A549 (cell line): Measurements from ENCODE around the gene UNC13C. TPM values are rescaled to one million over a fixed set of nuclear protein-coding genes. Genes with fewer than 3 reads are reported as not detected.

Source experiments
- ATAC-seq, 2 experiments: fragments of 200-7000 bp in 1 of 2; fragments of >200 bp in 1 of 2; cut with Nextera tagmentation in 1 of 2; cut with Tn5 transposase in 1 of 2; 3 replicates each; pipeline versions ENCODE4 v1.8.0 to v1.9.1; 2018 to 2020; ENCODE audit warnings: mild to moderate bottlenecking in 1 of 2, moderate library complexity in 1 of 2
- CTCF ChIA-PET: fragments of 300-600 bp; sonication (Branson Sonifier 250); formaldehyde crosslinking; extraction: SDS; loops from one replicate; lab custom pipeline; 2021; ENCODE audit warnings: antibody characterized with exemption, inconsistent platforms; lab: Yijun Ruan, JAX
- POLR2A ChIA-PET: fragments of 350-600 bp; formaldehyde crosslinking; extraction: SDS; loops from one replicate; lab custom pipeline; 2021; ENCODE audit warnings: antibody characterized with exemption, inconsistent platforms; lab: Yijun Ruan, JAX
- DNase-seq, 2 experiments: peaks; one replicate each; pipeline versions ENCODE4 v3.0.0 to v3.0.0-alpha.2; 2011 to 2016; ENCODE audit warnings: low read depth in 1 of 2, low spot score in 1 of 2
- FAIRE-seq: peaks from 2 replicates; lab custom pipeline; 2011; peaks lifted over from hg19 to GRCh38; lab: Jason Lieb, UNC
- H3K27ac ChIP-seq, 2 experiments: fragments of >200 bp; sonication (Bioruptor Twin); formaldehyde crosslinking; 3 replicates each; pipeline ENCODE4 v1.5.1; 2016 to 2017
- H3K4me1 ChIP-seq: fragments of >200 bp; sonication (Bioruptor Twin); formaldehyde crosslinking; 3 replicates; pipeline ENCODE4 v1.6.1; 2016
- H3K4me2 ChIP-seq: fragments of >200 bp; sonication (Bioruptor Twin); formaldehyde crosslinking; 3 replicates; pipeline ENCODE4 v1.6.1; 2016
- H3K4me3 ChIP-seq: fragments of >200 bp; sonication (Bioruptor Twin); formaldehyde crosslinking; 3 replicates; pipeline ENCODE4 v1.5.1; 2016
- H3K9me3 ChIP-seq: fragments of >200 bp; sonication (Bioruptor Twin); formaldehyde crosslinking; 3 replicates; pipeline ENCODE4 v1.6.1; 2016
- CBX2 ChIP-seq: fragments of 200-600 bp; sonication (generic); IDR thresholded peaks from 2 replicates; pipeline ENCODE4 v1.6.1; 2016; ENCODE audit warnings: low read depth, mild to moderate bottlenecking, borderline replicate concordance
- CEBPB ChIP-seq, 2 experiments: fragments of >200 bp in 1 of 2; sonication (Bioruptor Twin) in 1 of 2; formaldehyde crosslinking in 1 of 2; IDR thresholded peaks; 2 replicates each; pipeline ENCODE4 v1.6.1; 2012 to 2016
- CHD2 ChIP-seq: fragments of 150-350 bp; IDR thresholded peaks from 2 replicates; pipeline ENCODE4 v1.6.1; 2014; ENCODE audit warnings: low read length; ENCODE audit not compliant: partially characterized antibody
- CHD4 ChIP-seq: fragments of 200-600 bp; sonication (generic); IDR thresholded peaks from 2 replicates; pipeline ENCODE4 v1.6.1; 2016; ENCODE audit warnings: antibody characterized with exemption, mild to moderate bottlenecking, borderline replicate concordance
- CTCF ChIP-seq: fragments of >200 bp; sonication (Bioruptor Twin); formaldehyde crosslinking; IDR thresholded peaks from 3 replicates; pipeline ENCODE4 v1.5.1; 2016
- E2F6 ChIP-seq: IDR thresholded peaks from 2 replicates; pipeline ENCODE4 v1.6.1; 2012; ENCODE audit warnings: low read depth, borderline replicate concordance
- EHF ChIP-seq: fragments of 250-450 bp; sonication (Bioruptor Pico); IDR thresholded peaks from 2 replicates; pipeline ENCODE4 v1.5.0; 2020; ENCODE audit warnings: mild to moderate bottlenecking
- EHMT2 ChIP-seq: fragments of 200-600 bp; sonication (generic); IDR thresholded peaks from 2 replicates; pipeline ENCODE4 v1.6.1; 2016; ENCODE audit warnings: antibody characterized with exemption, low read depth, mild to moderate bottlenecking, moderate library complexity
- FOSL2 ChIP-seq, 2 experiments: fragments of 450-650 bp in 1 of 2; fragments of >200 bp in 1 of 2; sonication (Bioruptor Twin) in 1 of 2; formaldehyde crosslinking; IDR thresholded peaks; 2 replicates each; pipeline versions ENCODE4 v1.5.0 to v1.6.1; 2016 to 2020; ENCODE audit warnings: mild to moderate bottlenecking in 1 of 2, moderate library complexity in 1 of 2
- HOXB13 ChIP-seq: fragments of 250-450 bp; sonication (Bioruptor Pico); IDR thresholded peaks from 2 replicates; pipeline ENCODE4 v1.5.0; 2020; ENCODE audit warnings: low read depth, mild to moderate bottlenecking, moderate library complexity
- JUNB ChIP-seq: fragments of >200 bp; sonication (Bioruptor Twin); formaldehyde crosslinking; IDR thresholded peaks from 2 replicates; pipeline ENCODE4 v1.6.1; 2016
- MAZ ChIP-seq: fragments of 150-350 bp; IDR thresholded peaks from 2 replicates; pipeline ENCODE4 v1.6.1; 2014; ENCODE audit warnings: antibody characterized with exemption, low read depth, low read length, borderline replicate concordance
- MYC ChIP-seq: IDR thresholded peaks from 2 replicates; pipeline ENCODE4 v1.6.1; 2012; ENCODE audit warnings: mild to moderate bottlenecking, inconsistent platforms, low read length, improper control_type of control experiment, borderline replicate concordance
- NPAS2 ChIP-seq: fragments of 250-450 bp; sonication (Bioruptor Pico); IDR thresholded peaks from 2 replicates; pipeline ENCODE4 v1.8.0; 2022; ENCODE audit warnings: mild to moderate bottlenecking, moderate library complexity, borderline replicate concordance
- NR3C1 ChIP-seq: fragments of >200 bp; sonication (Bioruptor Twin); formaldehyde crosslinking; IDR thresholded peaks from 3 replicates; pipeline ENCODE4 v1.6.1; 2017
- PBX3 ChIP-seq: IDR thresholded peaks from 2 replicates; pipeline ENCODE4 v1.6.1; 2012
- POLR2A ChIP-seq: IDR thresholded peaks from 2 replicates; pipeline ENCODE4 v1.6.1; 2012; ENCODE audit warnings: mild to moderate bottlenecking, low read length
- RARB ChIP-seq: fragments of 250-450 bp; sonication (Bioruptor Pico); IDR thresholded peaks from 2 replicates; pipeline ENCODE4 v1.8.0; 2021; ENCODE audit warnings: mild to moderate bottlenecking, moderate library complexity
- REST ChIP-seq: fragments of 200-600 bp; sonication (generic); IDR thresholded peaks from 2 replicates; pipeline ENCODE4 v1.6.1; 2016; ENCODE audit warnings: antibody characterized with exemption, mild to moderate bottlenecking, moderate library complexity
- RNF2 ChIP-seq: fragments of 200-600 bp; sonication (generic); IDR thresholded peaks from 2 replicates; pipeline ENCODE4 v1.6.1; 2016; ENCODE audit warnings: low read depth, mild to moderate bottlenecking, antibody characterized with exemption, moderate library complexity, borderline replicate concordance
- TFCP2L1 ChIP-seq: fragments of 250-450 bp; sonication (Bioruptor Pico); IDR thresholded peaks from 2 replicates; pipeline ENCODE4 v1.5.0; 2021; ENCODE audit warnings: mild to moderate bottlenecking
- USF2 ChIP-seq: fragments of 450-650 bp; IDR thresholded peaks from 2 replicates; pipeline ENCODE4 v1.6.1; 2014; ENCODE audit warnings: antibody characterized with exemption
- ZFP36 ChIP-seq: fragments of 450-650 bp; IDR thresholded peaks from 2 replicates; pipeline ENCODE4 v1.6.1; 2014; ENCODE audit warnings: borderline replicate concordance; ENCODE audit not compliant: partially characterized antibody
- ZNF302 ChIP-seq: fragments of 250-450 bp; sonication (Bioruptor Pico); IDR thresholded peaks from 2 replicates; pipeline ENCODE4 v1.9.0; 2021; ENCODE audit warnings: inconsistent platforms, mild to moderate bottlenecking, moderate library complexity
- ZSCAN20 ChIP-seq: fragments of 250-450 bp; sonication (Bioruptor Pico); IDR thresholded peaks from 2 replicates; pipeline ENCODE4 v1.8.0; 2022; ENCODE audit warnings: mild to moderate bottlenecking, moderate library complexity
- WGBS: methylation state at CpG from one replicate; pipeline ENCODE4 v1.1.6; 2017; ENCODE audit errors: missing lambda C conversion rate; 5-methylcytosine and 5-hydroxymethylcytosine counted together
- polyA plus RNA-seq, 4 experiments: library from polyadenylated mRNA; depleted of rRNA in 3 of 4; stranded (reverse); fragments of >200 nt; fragmentation: RNase III in 1 of 4; extraction: RNeasy Plus Mini Kit Qiagen cat#74134 plus additional on column Dnase treatment in 1 of 4; gene quantifications; 2 replicates in 3 of 4; 3 replicates in 1 of 4; pipeline ENCODE4 v1.2.3, GENCODE V29; 2011 to 2017
- TF ChIP-seq, protein P1 (sequence below): fragments of >200 bp; sonication (Bioruptor Twin); formaldehyde crosslinking; IDR thresholded peaks from 3 replicates; pipeline ENCODE4 v1.6.1; 2016
- TF ChIP-seq, protein P2 (sequence below): fragments of >200 bp; sonication (Bioruptor Twin); formaldehyde crosslinking; IDR thresholded peaks from 2 replicates; pipeline ENCODE4 v1.6.1; 2016

The UNC13C gene
- polyA plus RNA-seq, 2 of the 4 experiments (the other 2 are of a cell fraction), result 0.01 to 0.04 TPM

- TF ChIP-seq RNF2 (no peak), E2F6 (no peak), ZNF302 (CRISPR knock-in tag) (no peak), POLR2A (no peak), NR3C1 (no peak), HOXB13 (CRISPR knock-in tag) (no peak), TFCP2L1 (CRISPR knock-in tag) (no peak), JUNB (no peak), NPAS2 (no peak), PBX3 (no peak), EHMT2 (no peak), RARB (CRISPR knock-in tag) (no peak), ZSCAN20 (no peak), CBX2 (no peak), FOSL2 (IDR thresholded peaks at IDR 0.05) (no peak), FOSL2 (CRISPR knock-in tag; IDR thresholded peaks at IDR 0.05) (no peak), EHF (CRISPR knock-in tag) (no peak), USF2 (no peak)
- TF ChIP-seq, protein P1, sequence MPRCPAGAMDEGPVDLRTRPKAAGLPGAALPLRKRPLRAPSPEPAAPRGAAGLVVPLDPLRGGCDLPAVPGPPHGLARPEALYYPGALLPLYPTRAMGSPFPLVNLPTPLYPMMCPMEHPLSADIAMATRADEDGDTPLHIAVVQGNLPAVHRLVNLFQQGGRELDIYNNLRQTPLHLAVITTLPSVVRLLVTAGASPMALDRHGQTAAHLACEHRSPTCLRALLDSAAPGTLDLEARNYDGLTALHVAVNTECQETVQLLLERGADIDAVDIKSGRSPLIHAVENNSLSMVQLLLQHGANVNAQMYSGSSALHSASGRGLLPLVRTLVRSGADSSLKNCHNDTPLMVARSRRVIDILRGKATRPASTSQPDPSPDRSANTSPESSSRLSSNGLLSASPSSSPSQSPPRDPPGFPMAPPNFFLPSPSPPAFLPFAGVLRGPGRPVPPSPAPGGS, result no peak
- CTCF ChIA-PET, result no interaction called here
- FAIRE-seq (no peak), DNase-seq (no peak), ATAC-seq (no peak)
- 63% methylated on average over 3 of the region's 4 CpGs for WGBS
- H3K4me3 ChIP-seq, result no peak overlapping the region
- no peaks in the 10 kb centered on the region for H3K9me3 ChIP-seq
- POLR2A ChIA-PET, result no interaction called here
- no peak overlapping the region for H3K4me2 ChIP-seq
- H3K4me1 ChIP-seq, result no peaks in the 10 kb centered on the region
- no peak overlapping the region for H3K27ac ChIP-seq
These were observed 657.9 kb downstream of the UNC13C start for GRCh38 chr15:54636147-54636546.

- no peak for DNase-seq
- no peaks in the 10 kb centered on the region for H3K9me3 ChIP-seq
- no peak for TF ChIP-seq NPAS2
- no peak for TF ChIP-seq ZFP36
- TF ChIP-seq, all 56 proteins: peak for 0
- CTCF ChIA-PET, result no interaction called here
- Histone ChIP-seq H3K4me2 (no peak overlapping the region), H3K4me1 (no peaks in the 10 kb centered on the region), H3K27ac (no peak overlapping the region), H3K4me3 (no peak overlapping the region)
- ATAC-seq (no peak), FAIRE-seq (no peak)
- POLR2A ChIA-PET, result no interaction called here
These were observed 660.4 kb downstream of the UNC13C start for GRCh38 chr15:54638666-54639065.

DNA sequence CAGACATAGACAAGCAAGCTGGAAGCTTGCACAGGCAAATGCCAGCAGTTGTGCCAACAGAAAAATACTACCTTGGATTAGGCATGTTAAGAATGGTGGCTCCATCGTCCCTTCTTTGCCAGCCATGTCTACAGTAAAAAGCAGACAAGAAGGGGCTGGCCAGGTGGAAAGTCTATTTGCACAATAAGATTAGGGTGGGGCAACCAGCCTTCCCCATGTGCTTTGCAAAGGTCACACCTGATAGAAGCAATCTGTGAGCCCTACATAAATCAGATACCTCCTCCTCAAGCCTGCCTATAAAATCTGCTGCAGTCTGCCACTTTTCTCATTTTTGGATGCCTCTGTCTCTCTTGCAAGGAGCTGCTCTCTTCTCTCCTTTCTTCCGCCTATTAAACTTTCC is 662.6 kb downstream of the UNC13C start:
- ATAC-seq, result no peak
- no peaks in the 10 kb centered on the region for H3K4me1 ChIP-seq
- CTCF ChIA-PET, result no interaction called here
- 45% methylated on average over 2 of the region's 2 CpGs for WGBS
- no peaks in the 10 kb centered on the region for H3K9me3 ChIP-seq
- no peak overlapping the region for H3K27ac ChIP-seq
- FAIRE-seq, result no peak
- H3K4me3 ChIP-seq, result no peak overlapping the region
- DNase-seq, result no peak
- no peak overlapping the region for H3K4me2 ChIP-seq
- POLR2A ChIA-PET, result no interaction called here
- TF ChIP-seq REST (no peak), CEBPB (IDR thresholded peaks at IDR 0.05) (no peak), CTCF (no peak), CHD2 (no peak), MAZ (no peak), CHD4 (no peak), MYC (no peak)
- TF ChIP-seq, protein P2, sequence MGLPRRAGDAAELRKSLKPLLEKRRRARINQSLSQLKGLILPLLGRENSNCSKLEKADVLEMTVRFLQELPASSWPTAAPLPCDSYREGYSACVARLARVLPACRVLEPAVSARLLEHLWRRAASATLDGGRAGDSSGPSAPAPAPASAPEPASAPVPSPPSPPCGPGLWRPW, result no peak
